GM06990 (cell line): ENCODE results near the gene TBC1D28.
A peak's percentile ranks its signal among the peaks of the same experiment; 100 is the strongest.
"Not testable (repeated sequence)": the region's sequence is repeated elsewhere in the genome, so short reads cannot be mapped to it uniquely, and the experiment has no call there.

ENCODE experiments used
- DNase-seq: peaks from one replicate; pipeline ENCODE4 v3.0.0-alpha.2; 2011; ENCODE audit not compliant: insufficient read length; ENCODE audit errors: extremely low read depth
- H3K27me3 ChIP-seq: replicated peaks from 2 replicates; pipeline ENCODE4 v1.6.0; 2011; ENCODE audit warnings: low read length; ENCODE audit not compliant: control insufficient read depth, insufficient read depth
- H3K36me3 ChIP-seq: 2 replicates; pipeline ENCODE4 v1.5.1; 2011; ENCODE audit warnings: low read length; ENCODE audit not compliant: control insufficient read depth, insufficient read depth
- H3K4me3 ChIP-seq: replicated peaks from 2 replicates; pipeline ENCODE4 v1.5.1; 2011; ENCODE audit warnings: low read depth, mild to moderate bottlenecking, control low read depth, low read length

Gene TBC1D28

GRCh38 chr17:18644291-18644690 lies at the start of gene TBC1D28:
TSS of gene TBC1D28 (minus strand) at chr17:18644391. CDS start at chr17:18641352, 3,039 bp downstream.
- not testable (repeated sequence) for H3K36me3 ChIP-seq, H3K4me3 ChIP-seq, H3K27me3 ChIP-seq

GRCh38 chr17:18682668-18683067 lies 38.5 kb upstream of the TBC1D28 start:
- DNase-seq, H3K27me3 ChIP-seq, H3K36me3 ChIP-seq: not testable (repeated sequence)
- peak overlapping the region; percentile 40; the same call in 1 of the 2 replicates for H3K4me3 ChIP-seq

More at GRCh38 chr17:18644291-18644690, at the start of gene TBC1D28:
- not testable (repeated sequence) for DNase-seq

- not testable (repeated sequence) for H3K36me3 ChIP-seq, H3K27me3 ChIP-seq
- peak within 1 kb of the TSS; percentile 59 for H3K4me3 ChIP-seq
- peak; percentile 78 for DNase-seq
Observed at GRCh38 chr17:18681767-18682571, 37.8 kb upstream of the TBC1D28 start, which contains the start of gene FOXO3B. TSS of gene FOXO3B (minus strand) at chr17:18682314. CDS start at chr17:18681651, 663 bp downstream.

GRCh38 chr17:18677381-18677780 lies 33.2 kb upstream of the TBC1D28 start:
- not testable (repeated sequence) for H3K4me3 ChIP-seq, H3K27me3 ChIP-seq, DNase-seq, H3K36me3 ChIP-seq

GRCh38 chr17:18676928-18677327 lies 32.7 kb upstream of the TBC1D28 start:
- H3K27me3 ChIP-seq, DNase-seq, H3K36me3 ChIP-seq, H3K4me3 ChIP-seq: not testable (repeated sequence)

- not testable (repeated sequence) for H3K4me3 ChIP-seq, H3K36me3 ChIP-seq, H3K27me3 ChIP-seq, DNase-seq
Observed at GRCh38 chr17:18672395-18673227, 28.4 kb upstream of the TBC1D28 start.

GRCh38 chr17:18668625-18669024 lies 24.4 kb upstream of the TBC1D28 start:
- H3K27me3 ChIP-seq, H3K36me3 ChIP-seq, DNase-seq, H3K4me3 ChIP-seq: not testable (repeated sequence)

GRCh38 chr17:18667535-18667934 lies 23.3 kb upstream of the TBC1D28 start:
- not testable (repeated sequence) for H3K4me3 ChIP-seq, DNase-seq, H3K36me3 ChIP-seq, H3K27me3 ChIP-seq

- not testable (repeated sequence) for DNase-seq, H3K36me3 ChIP-seq
Observed at GRCh38 chr17:18666326-18666725, 22.1 kb upstream of the TBC1D28 start.

GRCh38 chr17:18661924-18662624 lies 17.9 kb upstream of the TBC1D28 start:
- H3K36me3 ChIP-seq, DNase-seq, H3K27me3 ChIP-seq: not testable (repeated sequence)

More at GRCh38 chr17:18666326-18666725, 22.1 kb upstream of the TBC1D28 start:
- not testable (repeated sequence) for H3K4me3 ChIP-seq, H3K27me3 ChIP-seq

GRCh38 chr17:18650094-18650493 lies 5.9 kb upstream of the TBC1D28 start:
- not testable (repeated sequence) for H3K36me3 ChIP-seq, H3K27me3 ChIP-seq, DNase-seq, H3K4me3 ChIP-seq

More at GRCh38 chr17:18661924-18662624, 17.9 kb upstream of the TBC1D28 start:
- not testable (repeated sequence) for H3K4me3 ChIP-seq

GRCh38 chr17:18643124-18643523 lies 1.1 kb downstream of the TBC1D28 start:
- not testable (repeated sequence) for H3K4me3 ChIP-seq, H3K36me3 ChIP-seq

GRCh38 chr17:18638357-18638756 lies 5.8 kb downstream of the TBC1D28 start:
- not testable (repeated sequence) for DNase-seq, H3K36me3 ChIP-seq, H3K27me3 ChIP-seq, H3K4me3 ChIP-seq

More at GRCh38 chr17:18643124-18643523, 1.1 kb downstream of the TBC1D28 start:
- DNase-seq, H3K27me3 ChIP-seq: not testable (repeated sequence)
